ENCODE results near the gene RAB19.
"Not testable (repeated sequence)": the region's sequence is repeated elsewhere in the genome, so short reads cannot be mapped to it uniquely, and the experiment has no call there.

RAB19 gene

GRCh38 chr7:140400381-140400780 lies 3.5 kb upstream of the RAB19 start:
- DNase-seq (ENCODE audit: low read depth in 2 of 2): no peak

GRCh38 chr7:140402178-140402835 lies 1.6 kb upstream of the RAB19 start:
- DNase-seq (ENCODE audit: low read depth in 2 of 2): no peak

- no peak for DNase-seq (ENCODE audit: low read depth in 2 of 2)
Observed at GRCh38 chr7:140404565-140405065, 757 bp downstream of the RAB19 start.

DNA sequence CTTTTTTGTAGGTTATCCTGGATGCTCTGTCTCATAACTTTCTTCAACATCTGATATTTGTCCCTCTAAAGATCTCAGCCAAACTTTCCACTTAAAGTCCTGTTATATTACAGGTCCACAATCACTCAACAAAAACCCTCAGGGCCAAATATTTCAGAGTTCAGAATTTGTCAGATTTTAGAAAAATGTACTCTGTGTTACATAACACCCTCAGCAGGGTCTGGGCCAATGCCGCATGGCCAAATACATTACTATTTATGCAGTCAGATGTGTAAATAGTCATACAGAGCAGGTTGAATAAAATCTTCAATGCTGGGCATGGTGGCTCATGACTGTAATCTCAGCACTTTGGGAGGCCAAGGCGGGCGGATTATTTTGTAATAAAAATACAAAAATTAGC lies 11.5 kb downstream of the RAB19 start:
- no peak for DNase-seq (ENCODE audit: low read depth in 2 of 2)

DNA sequence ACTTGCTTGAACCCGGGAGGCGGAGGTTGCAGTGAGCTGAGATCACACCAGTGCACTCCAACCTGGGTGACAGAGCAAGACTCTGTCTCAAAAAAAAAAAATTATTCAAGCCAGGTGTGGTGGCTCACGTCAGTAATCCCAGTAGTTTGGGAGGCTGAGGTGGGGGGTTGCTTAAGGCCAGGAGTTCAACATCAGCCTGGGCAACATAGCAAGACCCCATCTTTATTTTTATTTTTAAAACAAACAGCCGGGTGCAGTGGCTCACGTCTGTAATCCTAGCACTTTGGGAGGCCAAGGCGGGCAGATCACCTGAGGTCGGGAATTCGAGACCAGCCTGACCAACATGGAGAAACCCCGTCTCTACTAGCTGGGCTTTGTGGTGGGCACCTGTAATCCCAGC lies 12.0 kb downstream of the RAB19 start:
- not testable (repeated sequence) for DNase-seq (ENCODE audit: low read depth in 2 of 2)

DNA sequence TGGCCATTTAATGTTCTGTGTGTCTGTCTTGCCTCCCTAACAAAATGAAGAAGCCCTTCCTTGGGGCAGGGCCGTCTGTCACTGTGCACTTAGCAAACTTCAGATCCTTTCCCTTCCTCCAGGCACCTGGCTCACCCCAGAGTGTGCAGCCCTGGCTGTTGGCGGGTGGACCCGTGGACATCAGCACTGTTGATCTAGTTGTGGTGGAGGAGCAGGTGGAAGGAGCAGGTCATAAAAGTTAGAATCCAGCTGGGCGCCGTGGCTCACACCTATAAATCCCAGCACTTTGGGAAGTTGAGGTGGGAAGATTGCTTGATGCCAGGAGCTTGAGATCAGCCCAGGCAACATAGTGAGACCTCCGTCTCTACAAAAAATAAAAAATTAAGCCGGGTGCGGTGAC lies 12.7 kb downstream of the RAB19 start:
- no peak for DNase-seq (ENCODE audit: low read depth in 2 of 2)

DNA sequence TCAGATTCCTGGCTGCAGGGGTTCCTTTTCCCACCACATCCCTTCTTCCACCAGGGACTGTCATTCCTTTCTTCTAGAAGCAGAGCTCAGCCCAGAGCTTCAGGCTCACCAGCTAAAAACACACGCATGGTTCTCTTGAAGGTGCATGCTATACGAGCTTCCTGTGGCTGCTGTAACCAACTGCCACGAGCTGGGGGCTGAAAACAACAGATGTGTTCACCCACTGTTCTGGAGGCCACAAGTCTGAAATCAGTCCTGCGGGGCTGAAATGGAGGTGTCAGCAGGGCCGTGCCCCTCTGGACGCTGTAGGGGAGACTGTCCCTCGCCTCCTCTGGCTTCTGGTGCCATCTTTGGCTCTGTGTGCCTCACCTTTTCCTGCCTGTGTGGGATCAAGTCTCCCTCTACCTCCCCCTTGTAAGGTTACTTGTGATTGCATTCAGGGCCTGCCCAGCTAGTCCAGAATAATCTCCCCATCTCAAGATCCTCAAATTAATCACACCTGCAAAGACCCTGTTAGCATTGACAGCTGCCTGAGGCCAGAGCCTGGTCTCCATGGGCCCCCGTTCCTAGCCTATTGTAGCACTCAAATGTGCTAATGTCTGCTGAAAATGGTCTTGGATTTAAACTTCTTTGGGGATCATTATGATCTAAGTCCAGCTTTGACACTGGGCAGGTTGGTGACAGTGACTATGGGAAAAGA lies 13.7 kb downstream of the RAB19 start:
- DNase-seq (ENCODE audit: low read depth in 2 of 2): no peak

GRCh38 chr7:140418156-140418472 lies 14.3 kb downstream of the RAB19 start:
- not testable (repeated sequence) for DNase-seq (ENCODE audit: low read depth in 2 of 2)

DNA sequence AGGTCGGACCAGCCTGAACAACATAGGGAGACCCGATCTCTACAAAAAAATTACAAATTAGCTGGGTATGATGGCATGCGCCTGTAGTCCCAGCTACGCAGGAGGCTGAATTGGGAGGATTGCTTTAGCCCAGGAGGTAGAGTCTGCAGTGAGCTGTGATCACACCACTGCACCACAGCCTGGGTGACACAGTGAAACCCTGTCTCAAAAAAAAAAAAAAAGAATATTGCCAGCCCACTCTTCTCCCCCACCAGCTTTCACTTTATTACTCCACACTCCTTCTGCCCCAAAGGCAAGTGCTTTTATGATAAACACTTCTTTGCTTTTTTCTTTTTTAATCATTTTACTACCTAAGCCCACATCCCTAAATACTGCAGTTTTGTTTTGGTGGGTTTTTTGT lies 14.8 kb downstream of the RAB19 start:
- DNase-seq (ENCODE audit: low read depth in 2 of 2): no peak

GRCh38 chr7:140421521-140421920 lies 17.7 kb downstream of the RAB19 start:
- DNase-seq (ENCODE audit: low read depth in 2 of 2): no peak

- DNase-seq (ENCODE audit: low read depth in 2 of 2): no peak
Observed at GRCh38 chr7:140423501-140423900, 19.6 kb downstream of the RAB19 start.

DNA sequence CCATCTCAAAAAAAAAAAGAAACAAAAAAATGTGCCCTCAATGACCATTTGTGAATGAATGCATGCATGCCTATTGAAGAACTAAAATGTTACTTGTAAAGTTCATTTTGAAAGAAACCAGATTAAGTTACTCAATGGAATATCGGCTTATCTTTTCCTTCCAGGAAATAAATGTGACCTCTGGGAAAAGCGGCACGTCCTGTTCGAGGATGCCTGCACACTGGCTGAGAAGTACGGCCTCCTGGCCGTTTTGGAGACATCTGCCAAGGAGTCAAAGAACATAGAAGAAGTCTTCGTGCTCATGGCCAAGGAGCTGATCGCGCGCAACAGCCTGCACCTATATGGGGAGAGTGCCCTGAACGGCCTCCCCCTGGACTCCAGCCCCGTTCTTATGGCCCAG lies 21.9 kb downstream of the RAB19 start:
- DNase-seq (ENCODE audit: low read depth in 2 of 2): no peak

GRCh38 chr7:140426130-140426529 lies 22.3 kb downstream of the RAB19 start:
- DNase-seq (ENCODE audit: low read depth in 2 of 2): no peak

- DNase-seq (ENCODE audit: low read depth in 2 of 2): no peak
Observed at GRCh38 chr7:140433396-140433795, 29.5 kb downstream of the RAB19 start.

- no peak for DNase-seq (ENCODE audit: low read depth in 2 of 2)
Observed at GRCh38 chr7:140435252-140435895, 31.5 kb downstream of the RAB19 start.

DNA sequence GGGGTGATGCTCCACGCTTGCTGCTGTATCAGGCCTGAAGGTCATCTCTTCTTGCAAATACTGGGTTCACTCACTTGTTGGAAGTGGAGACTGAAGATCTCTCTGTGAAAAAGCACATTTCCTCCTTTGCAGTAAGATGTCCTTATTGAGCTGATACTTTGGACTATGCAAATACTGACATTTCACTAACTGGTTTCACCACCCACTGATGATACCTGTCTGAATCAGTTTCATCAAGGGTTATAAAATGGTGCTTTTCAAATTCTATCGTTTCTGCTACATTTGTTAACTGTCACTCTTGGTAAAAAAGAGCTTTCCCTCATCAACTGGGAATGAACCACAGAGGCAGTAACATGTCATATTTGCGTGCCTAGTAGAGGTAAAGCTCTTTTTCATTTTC lies 35.5 kb downstream of the RAB19 start:
- no peak for DNase-seq (ENCODE audit: low read depth in 2 of 2)

DNA sequence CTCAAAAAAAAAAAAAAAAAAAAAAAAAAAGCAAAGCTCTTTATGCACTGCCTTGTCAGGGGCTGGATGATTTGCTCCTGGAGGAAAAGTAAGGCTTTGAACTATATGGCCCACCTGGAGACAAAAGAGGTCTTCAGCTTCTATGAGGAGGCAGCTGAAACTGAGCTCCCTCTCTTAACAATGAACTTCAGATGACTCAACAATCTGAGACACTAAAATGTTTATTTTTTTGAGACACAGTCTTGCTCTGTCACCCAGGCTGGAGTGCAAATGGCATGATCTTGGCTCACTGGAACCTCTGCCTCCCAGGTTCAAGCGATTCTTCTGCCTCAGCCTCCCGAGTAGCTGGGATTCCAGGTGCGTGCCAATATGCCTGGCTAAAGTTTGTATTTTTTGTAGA lies 36.7 kb downstream of the RAB19 start:
- DNase-seq (ENCODE audit: low read depth in 2 of 2): no peak

DNA sequence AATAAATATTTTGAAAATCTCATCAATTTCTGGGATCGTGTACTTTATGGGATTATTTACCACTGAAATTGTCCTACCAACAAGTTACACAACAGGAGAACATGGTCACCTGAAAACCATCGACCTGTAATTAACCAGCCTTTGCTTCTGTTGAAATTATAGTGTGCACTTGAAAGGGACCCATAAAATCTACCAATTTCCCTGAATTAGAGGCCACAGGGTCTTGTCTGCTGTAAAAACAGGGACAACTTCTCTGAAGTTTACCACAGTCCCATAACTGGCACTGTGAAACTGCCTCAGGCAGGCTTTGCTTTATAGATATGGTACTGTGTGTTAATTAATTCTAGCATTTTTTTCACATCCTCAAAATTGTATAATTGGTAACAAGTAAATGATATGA lies 37.7 kb downstream of the RAB19 start:
- no peak for DNase-seq (ENCODE audit: low read depth in 2 of 2)

- DNase-seq (ENCODE audit: low read depth in 2 of 2): no peak
Observed at GRCh38 chr7:140446467-140446866, 42.6 kb downstream of the RAB19 start.

DNA sequence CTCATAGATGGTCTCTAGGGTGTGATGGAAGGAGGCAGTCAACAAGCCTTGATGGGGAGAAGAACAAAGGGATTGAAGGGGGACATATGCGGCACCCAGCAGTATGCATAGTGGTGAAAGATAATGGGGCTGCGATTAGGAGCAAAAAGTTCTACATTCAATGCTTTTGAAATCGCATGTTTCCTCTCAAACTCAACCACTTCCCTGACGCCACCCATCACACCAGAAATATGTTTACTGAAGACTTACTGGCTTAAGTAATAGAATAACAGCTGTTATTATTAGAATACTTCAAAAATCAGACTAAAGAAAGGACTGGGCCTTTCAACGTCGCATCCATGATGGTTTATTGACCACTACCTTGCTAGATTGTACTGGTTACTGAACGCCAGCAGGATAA lies 44.0 kb downstream of the RAB19 start:
- DNase-seq (ENCODE audit: low read depth in 2 of 2): no peak

- DNase-seq (ENCODE audit: low read depth in 2 of 2): no peak
Observed at GRCh38 chr7:140448781-140449480, 45.1 kb downstream of the RAB19 start.

GRCh38 chr7:140451716-140452115 lies 47.9 kb downstream of the RAB19 start:
- DNase-seq (ENCODE audit: low read depth in 2 of 2): no peak

GRCh38 chr7:140453273-140453672 lies 49.4 kb downstream of the RAB19 start:
- no peak for DNase-seq (ENCODE audit: low read depth in 2 of 2)
